GM19351 (cell line): ENCODE data around the gene KCNMB2.
"Not testable (repeated sequence)": the region's sequence is repeated elsewhere in the genome, so short reads cannot be mapped to it uniquely, and the experiment has no call there.

Experiments
- ATAC-seq: cut with Tn5 transposase; IDR thresholded peaks from one replicate; pipeline ENCODE4 v1.9.1; 2021; ENCODE audit warnings: mild to moderate bottlenecking, moderate library complexity; ENCODE audit not compliant: unreplicated experiment

KCNMB2 gene

GRCh38 chr3:178849199-178849910, 313.1 kb downstream of the KCNMB2 start:
- no peak for ATAC-seq

DNA sequence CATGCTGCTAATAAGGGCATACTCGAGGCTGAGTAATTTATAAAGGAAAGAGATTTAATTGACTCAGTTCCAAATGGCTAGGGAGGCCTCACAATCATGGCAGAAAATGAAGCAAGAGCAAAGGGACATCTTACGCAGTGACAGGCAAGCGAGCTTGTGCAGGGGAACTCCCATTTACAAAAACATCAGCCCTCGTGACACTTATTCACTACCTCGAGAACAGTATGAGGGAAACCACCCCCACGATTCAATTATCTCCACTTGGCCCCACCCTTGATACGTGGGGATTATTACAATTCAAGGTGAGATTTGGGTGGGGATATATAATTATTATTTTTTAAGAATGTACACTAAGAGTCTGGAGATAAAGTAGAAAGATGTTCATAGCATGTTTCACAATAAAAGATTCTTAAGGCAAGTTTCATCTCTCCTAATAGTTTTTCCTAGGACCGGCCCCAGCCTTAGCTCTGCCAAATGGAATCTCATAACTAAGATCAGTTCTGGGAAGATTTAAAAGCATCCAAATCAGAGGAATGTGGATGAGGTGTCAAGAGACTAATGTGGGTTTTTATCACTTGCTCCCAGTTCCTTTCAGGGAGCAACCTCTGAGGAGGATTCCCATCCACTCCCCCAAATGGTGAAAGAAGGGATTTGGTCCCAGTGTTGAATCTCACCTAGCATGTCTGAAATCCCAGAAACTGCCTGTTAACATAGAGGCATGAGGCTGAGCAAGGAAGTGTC, 314.4 kb downstream of the KCNMB2 start:
- no peak for ATAC-seq

GRCh38 chr3:178851564-178851963, 315.3 kb downstream of the KCNMB2 start:
- no peak for ATAC-seq

DNA sequence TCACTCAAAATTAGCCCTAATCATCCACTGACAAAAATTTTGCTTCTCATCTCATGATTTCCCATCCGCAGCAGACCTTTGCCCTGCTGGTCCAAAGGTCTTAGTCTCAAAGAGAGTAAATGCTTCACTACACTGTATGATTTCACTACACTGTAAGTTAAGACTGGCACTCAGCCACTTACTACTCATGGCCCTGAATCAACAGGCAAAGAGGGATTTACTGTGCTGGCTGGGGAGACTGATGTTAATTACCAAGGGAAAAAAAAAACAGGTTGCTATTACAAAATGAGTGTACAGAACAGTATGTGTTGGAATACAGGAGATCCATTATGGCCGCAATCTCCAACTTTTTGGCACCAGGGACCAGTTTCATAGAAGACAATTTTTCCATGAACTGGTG, 320.6 kb downstream of the KCNMB2 start:
- no peak for ATAC-seq

GRCh38 chr3:178859386-178859785, 323.1 kb downstream of the KCNMB2 start:
- no peak for ATAC-seq

DNA sequence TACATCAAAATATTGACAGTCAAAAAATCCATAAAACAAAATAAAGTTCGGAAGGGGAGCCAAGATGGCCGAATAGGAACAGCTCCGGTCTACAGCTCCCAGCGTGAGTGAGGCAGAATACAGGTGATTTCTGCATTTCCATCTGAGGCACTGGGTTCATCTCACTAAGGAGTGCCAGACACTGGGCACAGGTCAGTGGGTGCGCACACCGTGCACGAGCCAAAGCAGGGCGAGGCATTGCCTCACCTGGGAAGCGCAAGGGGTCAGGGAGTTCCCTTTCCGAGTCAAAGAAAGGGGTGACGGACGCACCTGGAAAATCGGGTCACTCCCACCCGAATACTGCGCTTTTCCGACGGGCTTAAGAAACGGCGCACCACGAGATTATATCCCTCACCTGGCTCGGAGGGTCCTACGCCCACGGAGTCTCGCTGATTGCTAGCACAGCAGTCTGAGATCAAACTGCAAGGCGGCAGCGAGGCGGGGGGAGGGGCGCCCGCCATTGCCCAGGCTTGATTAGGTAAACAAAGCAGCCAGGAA, 323.7 kb downstream of the KCNMB2 start:
- not testable (repeated sequence) for ATAC-seq

DNA sequence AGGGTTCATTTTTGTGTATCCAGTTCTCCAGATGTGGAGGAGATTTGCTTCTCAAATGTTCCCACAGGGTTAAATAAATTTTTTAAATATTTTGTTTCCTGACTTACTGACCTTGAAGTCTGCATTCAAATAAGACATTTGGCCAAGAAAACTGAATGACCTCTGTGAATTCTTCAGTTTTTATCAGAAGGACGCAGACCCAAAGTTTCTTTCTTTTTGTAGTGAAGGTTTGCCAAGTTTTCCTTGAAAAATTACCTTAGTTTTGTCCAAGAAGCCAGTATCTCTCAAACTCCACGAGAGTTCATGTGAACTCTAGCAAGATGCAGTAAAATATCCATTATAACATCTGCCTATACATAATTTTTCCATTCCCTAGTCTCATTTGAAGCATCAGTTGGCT, 332.4 kb downstream of the KCNMB2 start:
- no peak for ATAC-seq

GRCh38 chr3:178870085-178870484, 333.8 kb downstream of the KCNMB2 start:
- ATAC-seq = no peak

DNA sequence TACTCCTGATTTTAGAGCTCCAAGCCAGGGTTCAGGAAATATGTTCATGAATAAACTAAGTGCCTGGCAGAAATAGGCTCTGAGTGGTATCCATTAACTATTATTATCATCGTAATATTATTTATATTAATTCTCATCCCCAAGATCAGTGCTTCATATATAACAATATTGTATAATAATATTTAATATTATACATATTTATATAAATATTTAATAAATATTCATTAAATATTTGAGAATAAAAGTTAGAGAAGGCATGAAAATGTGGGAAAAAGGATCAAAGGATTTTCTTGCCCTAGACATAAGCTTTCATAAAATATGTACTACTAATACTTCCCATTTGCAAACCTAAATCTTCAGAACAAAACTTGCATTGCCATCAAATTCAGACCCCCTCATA, 338.9 kb downstream of the KCNMB2 start:
- ATAC-seq = no peak

DNA sequence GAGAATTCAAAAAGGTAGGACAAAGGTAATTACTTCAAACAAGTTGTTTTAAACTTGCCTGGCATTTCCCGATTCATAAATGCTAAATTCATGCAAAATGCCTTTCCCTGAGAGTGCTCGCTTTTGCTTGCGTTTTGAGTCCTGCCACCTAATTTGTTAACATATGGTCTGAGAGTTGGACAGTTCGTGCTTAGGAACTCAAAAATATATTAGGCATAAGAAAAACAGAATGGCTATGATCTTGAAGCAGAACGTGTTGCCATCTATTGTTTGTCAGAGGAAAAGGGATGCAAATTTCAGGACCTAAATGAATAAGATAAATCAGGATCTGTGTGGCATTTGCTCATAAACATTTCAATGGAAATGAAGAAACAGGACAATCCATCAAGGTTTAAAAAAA, 339.6 kb downstream of the KCNMB2 start:
- no peak for ATAC-seq

GRCh38 chr3:178880274-178880673, 344.0 kb downstream of the KCNMB2 start:
- ATAC-seq = no peak
